ENCODE measurements around the gene ARHGEF10L.

The ARHGEF10L gene

GRCh38 chr1:17579951-17580939 lies 40.7 kb downstream of the ARHGEF10L start:
- Histone ChIP-seq H3K27me3 (no peaks in the 10 kb centered on the region), H3K9me3 (no peaks in the 10 kb centered on the region), H3K4me3 (ENCODE audit: low read depth, low read length) (no peak overlapping the region), H3K36me3 (no peaks in the 10 kb centered on the region), H3K4me1 (no peaks in the 10 kb centered on the region)
- DNase-seq: no peak
- no peak for TF ChIP-seq CTCF (IDR thresholded peaks at IDR 0.05; ENCODE audit: low read depth, low read length)

- H3K4me3 ChIP-seq (ENCODE audit: low read depth, low read length): no peak overlapping the region
- no peak for DNase-seq
- no peaks in the 10 kb centered on the region for H3K27me3 ChIP-seq
- H3K4me1 ChIP-seq: no peaks in the 10 kb centered on the region
- no peaks in the 10 kb centered on the region for H3K9me3 ChIP-seq
- TF ChIP-seq CTCF (IDR thresholded peaks at IDR 0.05; ENCODE audit: low read depth, low read length): no peak
- no peaks in the 10 kb centered on the region for H3K36me3 ChIP-seq
These were observed 42.1 kb downstream of the ARHGEF10L start for GRCh38 chr1:17581389-17582123.

GRCh38 chr1:17582124-17582774 lies 42.8 kb downstream of the ARHGEF10L start:
- Histone ChIP-seq H3K4me3 (ENCODE audit: low read depth, low read length) (no peak overlapping the region), H3K36me3 (no peaks in the 10 kb centered on the region), H3K27me3 (no peaks in the 10 kb centered on the region), H3K4me1 (peaks cover 3% of the 10 kb centered on the region), H3K9me3 (no peaks in the 10 kb centered on the region)
- no peak for DNase-seq
- no peak for TF ChIP-seq CTCF (IDR thresholded peaks at IDR 0.05; ENCODE audit: low read depth, low read length)

GRCh38 chr1:17584539-17584938 lies 45.0 kb downstream of the ARHGEF10L start:
- no peaks in the 10 kb centered on the region for H3K27me3 ChIP-seq
- no peak for TF ChIP-seq CTCF (IDR thresholded peaks at IDR 0.05; ENCODE audit: low read depth, low read length)
- H3K4me3 ChIP-seq (ENCODE audit: low read depth, low read length): no peak overlapping the region
- no peaks in the 10 kb centered on the region for H3K36me3 ChIP-seq
- no peak for DNase-seq
- H3K4me1 ChIP-seq: peaks cover 17% of the 10 kb centered on the region
- H3K9me3 ChIP-seq: no peaks in the 10 kb centered on the region

GRCh38 chr1:17585266-17585987 lies 45.9 kb downstream of the ARHGEF10L start:
- Histone ChIP-seq H3K36me3 (no peaks in the 10 kb centered on the region), H3K27me3 (no peaks in the 10 kb centered on the region), H3K4me1 (peaks cover 18% of the 10 kb centered on the region), H3K9me3 (no peaks in the 10 kb centered on the region), H3K4me3 (ENCODE audit: low read depth, low read length) (no peak overlapping the region)
- no peak for TF ChIP-seq CTCF (IDR thresholded peaks at IDR 0.05; ENCODE audit: low read depth, low read length)
- no peak for DNase-seq

All from BE2C (cell line).